Activated CD4-positive, alpha-beta T cell treated with anti-CD3 and anti-CD28 coated beads, Interleukin-2, Interleukin-4, amounts not matched to agents 100 ng/mL and 50 ng/mL, durations not matched to agents 16 hours and 8 hours (primary cell): ENCODE data around the gene UGGT1.

Experiments used
- DNase-seq: peaks from one replicate; pipeline ENCODE4 v3.0.0-alpha.2; 2020; ENCODE audit warnings: low spot score

Gene UGGT1

DNA sequence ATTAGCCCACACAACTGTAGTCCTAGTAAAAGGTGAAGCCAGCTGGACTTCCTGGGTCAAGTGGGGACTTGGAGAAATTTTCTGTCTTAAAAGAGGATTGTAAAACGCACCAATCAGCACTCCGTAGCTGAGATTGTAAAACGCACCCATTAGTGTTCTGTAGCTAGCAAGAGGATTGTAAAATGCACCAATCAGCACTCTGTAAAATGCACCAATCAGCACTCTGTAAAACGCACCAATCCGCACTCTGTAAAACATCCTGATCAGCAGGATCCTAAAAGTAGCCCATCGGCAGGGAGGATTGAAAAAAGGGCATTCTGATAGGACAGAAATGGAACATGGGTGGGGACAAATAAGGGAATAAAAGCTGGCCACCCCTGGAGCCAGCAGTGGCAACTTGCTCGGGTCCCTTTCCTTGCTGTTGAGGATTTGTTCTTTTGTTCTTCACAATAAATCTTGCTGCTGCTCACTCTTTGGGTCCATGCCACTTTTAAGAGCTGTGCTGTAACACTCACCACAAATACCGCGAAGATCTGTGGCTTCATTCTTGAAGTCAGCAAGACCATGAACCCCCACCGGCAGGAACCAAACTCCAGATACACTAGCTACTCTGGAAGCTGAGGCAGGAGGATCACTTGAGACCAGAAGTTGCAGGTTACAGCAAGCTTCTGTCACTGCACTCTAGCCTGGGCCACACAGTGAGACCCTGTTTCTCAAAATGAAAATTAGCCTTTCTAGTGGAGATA lies 125.1 kb downstream of the UGGT1 start:
- DNase-seq = no peak

GRCh38 chr2:128217671-128218070 lies 126.7 kb downstream of the UGGT1 start:
- DNase-seq = no peak

- no peak for DNase-seq
Measured at GRCh38 chr2:128219891-128220290, 128.9 kb downstream of the UGGT1 start.

DNA sequence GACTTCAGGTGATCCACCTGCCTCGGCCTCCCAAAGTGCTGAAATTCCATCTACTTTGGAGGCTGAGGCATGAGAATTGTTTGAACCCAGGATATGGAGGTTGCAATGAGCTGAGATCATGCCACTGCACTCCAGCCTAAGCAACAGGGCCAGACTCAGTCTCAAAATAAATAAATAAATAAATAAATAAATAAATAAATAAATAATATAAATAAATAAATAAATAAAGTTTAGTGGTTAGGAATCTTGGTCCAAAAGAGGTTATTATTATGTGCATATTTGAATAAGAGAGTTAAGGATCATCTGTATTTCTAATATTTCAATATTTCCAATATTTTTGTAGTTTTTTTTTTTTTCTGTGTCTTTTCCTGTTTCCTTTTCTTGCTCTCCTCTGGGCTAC lies 136.9 kb downstream of the UGGT1 start:
- DNase-seq = no peak

DNA sequence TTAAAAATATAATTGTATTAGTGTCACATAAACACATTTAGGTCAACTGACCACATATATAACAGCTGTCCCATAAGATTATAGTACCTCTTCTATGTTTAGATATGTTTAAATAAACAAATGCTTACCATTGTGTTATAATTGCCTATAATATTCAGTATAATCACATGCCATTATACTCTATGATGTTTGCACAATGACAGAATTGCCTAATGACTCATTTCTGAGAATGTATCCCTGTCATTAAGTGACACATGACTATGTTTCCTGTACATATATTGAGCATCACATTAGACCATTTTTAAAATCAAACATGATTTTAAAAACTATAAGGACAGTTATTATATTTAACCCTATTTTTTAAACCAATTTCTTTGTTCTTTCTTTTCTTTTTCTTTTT lies 137.9 kb downstream of the UGGT1 start:
- DNase-seq = no peak

GRCh38 chr2:128232965-128233789 lies 142.2 kb downstream of the UGGT1 start:
- peak; percentile 86 for DNase-seq

DNA sequence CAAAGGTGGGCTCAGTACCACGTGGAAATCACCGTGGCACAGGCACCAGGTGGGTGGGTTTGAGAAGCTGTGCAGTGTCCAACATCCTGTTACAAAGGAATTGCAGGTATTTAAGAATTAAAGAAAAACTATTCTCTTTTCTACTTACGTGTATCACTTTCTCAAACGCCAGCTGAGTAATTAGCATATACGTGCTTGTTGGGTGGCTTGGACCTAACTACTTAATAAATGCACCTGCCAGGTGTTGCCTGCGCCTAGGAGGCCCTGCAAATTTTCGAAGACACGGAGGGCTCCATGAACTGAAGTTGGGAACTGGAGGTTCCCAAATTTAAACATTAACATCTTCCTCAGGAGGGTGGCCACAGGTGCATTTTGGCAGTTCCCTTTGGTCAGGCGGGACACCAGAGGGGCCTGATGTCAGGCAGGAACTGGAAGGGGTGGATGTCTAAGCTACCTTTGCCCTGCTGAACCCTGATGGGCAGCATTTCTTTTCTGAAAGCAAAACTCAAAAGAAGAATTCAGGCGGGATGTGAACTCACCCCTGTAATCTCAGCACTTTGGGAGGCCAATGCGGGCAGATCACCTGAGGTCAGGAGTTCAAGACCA lies 142.9 kb downstream of the UGGT1 start:
- no peak for DNase-seq

- no peak for DNase-seq
Measured at GRCh38 chr2:128234613-128235012, 143.6 kb downstream of the UGGT1 start.

GRCh38 chr2:128235581-128235980 lies 144.6 kb downstream of the UGGT1 start:
- no peak for DNase-seq

DNA sequence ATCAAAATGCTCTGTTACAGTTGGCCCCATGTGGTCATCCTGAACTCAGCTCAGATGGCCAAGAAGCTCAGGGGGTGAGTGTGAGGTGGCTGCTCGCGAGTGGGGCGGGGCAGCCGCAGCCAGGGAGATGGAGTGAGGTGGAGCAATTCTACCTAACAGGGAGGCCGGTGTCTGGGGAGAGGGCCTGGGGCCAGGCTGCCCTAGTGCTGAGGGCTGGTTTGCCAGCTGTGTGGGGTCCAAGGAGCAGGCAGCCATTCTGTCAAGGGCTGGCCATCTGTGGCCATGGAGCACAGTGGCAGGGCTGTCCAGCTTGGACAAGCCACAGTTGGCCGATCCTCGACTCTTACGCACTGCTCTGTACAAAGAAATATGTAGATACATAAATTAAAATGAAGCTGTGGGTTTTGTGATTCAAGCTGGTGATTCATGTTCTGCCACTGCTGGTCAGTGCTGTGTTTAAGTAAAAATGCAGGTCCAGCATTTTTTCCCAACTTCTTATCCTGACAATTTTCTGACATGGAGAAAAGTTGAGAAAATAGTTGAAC lies 145.6 kb downstream of the UGGT1 start:
- DNase-seq = no peak

DNA sequence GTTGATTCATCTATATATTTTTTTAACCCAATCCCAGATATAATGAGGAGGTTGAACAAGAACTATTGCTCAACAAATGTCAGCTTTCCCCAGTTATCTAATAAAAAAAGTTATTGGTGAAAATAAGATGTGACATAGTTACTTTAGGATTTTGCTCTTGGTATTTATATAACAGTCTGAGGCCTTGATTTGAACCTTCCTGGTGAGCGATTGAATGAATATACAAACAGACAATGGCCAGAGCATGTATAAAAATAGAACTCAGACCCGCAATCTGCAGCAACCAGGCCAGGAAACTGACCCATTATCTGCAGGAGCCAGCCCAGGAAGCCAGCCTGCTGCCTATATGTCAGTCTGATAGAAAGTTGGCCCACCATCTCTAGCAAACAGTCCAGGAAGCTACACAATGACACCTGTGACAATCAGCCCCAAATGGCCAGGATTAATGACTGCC lies 146.1 kb downstream of the UGGT1 start:
- no peak for DNase-seq

- no peak for DNase-seq
Measured at GRCh38 chr2:128237911-128238697, 147.1 kb downstream of the UGGT1 start.

GRCh38 chr2:128241896-128242295 lies 150.9 kb downstream of the UGGT1 start:
- no peak for DNase-seq
